Subcutaneous adipose tissue (tissue), 4 donors: ENCODE results near the gene SYT17. TPM values are rescaled to one million over a fixed set of nuclear protein-coding genes. Genes with fewer than 3 reads are reported as not detected.

Experiments
- total RNA-seq, 4 donors: library from RNA; depleted of rRNA; stranded (reverse); fragments of >200 nt; gene quantifications; one replicate each; pipeline ENCODE4 v1.1.0, GENCODE V29; 2016
- TF ChIP-seq, protein P1 (sequence below): fragments of 450-650 bp; IDR thresholded peaks from one replicate; pipeline ENCODE4 v1.5.1; 2016; ENCODE audit warnings: low read depth, mild to moderate bottlenecking, control low read depth, antibody characterized with exemption, moderate library complexity

SYT17 gene
- total RNA-seq, 4 donors from 2014 or later, result 1.3 to 9.2 (median 6.1) TPM

DNA sequence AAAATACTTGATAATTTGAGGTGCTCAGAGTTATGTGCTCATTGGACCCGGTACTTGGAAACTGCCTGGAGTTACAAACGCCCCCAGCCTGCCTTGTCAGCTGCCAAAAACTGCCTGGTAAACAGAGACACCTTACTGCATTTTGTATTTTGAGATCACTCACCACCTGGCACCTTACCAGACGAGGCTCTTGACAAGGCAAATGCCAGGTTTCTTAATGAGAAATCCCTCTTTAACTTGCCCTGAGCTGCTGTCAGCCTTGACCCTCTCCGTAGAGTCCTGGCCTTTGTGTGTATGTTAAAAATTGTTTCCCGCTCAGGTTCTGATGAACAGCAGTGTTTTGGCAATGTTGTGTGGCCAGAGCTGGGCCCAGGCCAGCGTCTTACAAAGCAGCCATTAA lies 28.8 kb downstream of the SYT17 start:
- TF ChIP-seq, protein P1, sequence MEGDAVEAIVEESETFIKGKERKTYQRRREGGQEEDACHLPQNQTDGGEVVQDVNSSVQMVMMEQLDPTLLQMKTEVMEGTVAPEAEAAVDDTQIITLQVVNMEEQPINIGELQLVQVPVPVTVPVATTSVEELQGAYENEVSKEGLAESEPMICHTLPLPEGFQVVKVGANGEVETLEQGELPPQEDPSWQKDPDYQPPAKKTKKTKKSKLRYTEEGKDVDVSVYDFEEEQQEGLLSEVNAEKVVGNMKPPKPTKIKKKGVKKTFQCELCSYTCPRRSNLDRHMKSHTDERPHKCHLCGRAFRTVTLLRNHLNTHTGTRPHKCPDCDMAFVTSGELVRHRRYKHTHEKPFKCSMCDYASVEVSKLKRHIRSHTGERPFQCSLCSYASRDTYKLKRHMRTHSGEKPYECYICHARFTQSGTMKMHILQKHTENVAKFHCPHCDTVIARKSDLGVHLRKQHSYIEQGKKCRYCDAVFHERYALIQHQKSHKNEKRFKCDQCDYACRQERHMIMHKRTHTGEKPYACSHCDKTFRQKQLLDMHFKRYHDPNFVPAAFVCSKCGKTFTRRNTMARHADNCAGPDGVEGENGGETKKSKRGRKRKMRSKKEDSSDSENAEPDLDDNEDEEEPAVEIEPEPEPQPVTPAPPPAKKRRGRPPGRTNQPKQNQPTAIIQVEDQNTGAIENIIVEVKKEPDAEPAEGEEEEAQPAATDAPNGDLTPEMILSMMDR, result no peak

DNA sequence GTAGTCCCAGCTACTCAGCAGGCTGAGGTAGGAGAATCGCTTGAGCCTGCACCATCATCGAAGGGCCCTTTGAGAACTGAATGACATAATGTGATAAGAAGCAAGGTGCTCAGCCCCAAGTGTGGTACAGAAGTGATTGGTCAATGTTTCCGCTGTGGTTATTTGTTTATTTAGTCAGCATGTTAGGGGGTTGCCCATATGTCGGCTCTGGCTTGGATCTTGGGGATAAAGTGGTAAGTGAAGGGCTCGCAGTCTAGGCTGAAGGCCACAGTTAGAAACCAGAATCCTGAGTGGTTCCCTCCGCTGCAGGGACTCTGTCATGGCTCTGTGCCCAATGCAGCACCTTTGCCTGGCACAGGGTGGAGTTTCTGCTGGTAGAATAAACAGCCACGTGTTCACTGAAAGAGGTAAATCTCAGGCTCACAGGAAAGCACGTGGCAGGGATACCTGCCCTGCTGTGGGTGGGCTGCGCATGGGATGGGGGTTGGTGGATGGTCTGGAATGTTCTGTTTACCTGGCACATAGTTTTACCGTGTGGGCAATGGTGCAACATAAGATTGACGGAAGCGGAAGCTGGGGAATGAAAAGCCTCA lies 35.4 kb downstream of the SYT17 start:
- TF ChIP-seq, protein P1, result no peak

DNA sequence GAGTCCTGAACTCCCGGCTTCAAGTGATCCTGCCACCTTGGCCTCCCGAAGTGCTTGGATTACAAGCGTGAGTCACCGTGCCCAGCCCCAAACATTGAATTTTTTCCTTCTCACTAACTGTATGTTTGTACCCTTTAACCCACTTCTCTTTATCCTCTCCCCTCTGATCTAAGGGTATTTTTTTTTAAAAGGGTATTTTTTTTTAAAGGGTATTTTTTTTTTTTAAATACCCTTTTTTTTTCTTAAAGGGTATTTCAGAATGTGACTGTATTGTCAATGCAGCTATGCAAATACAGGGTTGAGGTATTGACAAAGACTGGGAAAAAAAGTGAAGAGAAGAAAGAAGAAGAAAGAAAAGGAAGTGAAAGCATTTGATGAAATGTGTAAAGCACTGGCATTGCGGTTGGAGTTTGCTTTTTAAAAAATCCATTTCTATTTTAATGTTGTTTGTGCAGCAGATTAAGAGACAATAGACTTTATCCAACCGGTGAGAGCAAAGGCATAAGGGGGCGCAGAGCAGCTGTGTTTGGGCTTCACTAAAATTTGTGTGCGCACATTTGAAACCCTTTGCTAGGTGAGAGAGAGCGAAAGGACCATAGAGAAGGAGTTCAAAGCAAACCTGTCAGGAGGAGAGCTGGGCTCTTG lies 42.4 kb downstream of the SYT17 start:
- TF ChIP-seq, protein P1, result no peak

DNA sequence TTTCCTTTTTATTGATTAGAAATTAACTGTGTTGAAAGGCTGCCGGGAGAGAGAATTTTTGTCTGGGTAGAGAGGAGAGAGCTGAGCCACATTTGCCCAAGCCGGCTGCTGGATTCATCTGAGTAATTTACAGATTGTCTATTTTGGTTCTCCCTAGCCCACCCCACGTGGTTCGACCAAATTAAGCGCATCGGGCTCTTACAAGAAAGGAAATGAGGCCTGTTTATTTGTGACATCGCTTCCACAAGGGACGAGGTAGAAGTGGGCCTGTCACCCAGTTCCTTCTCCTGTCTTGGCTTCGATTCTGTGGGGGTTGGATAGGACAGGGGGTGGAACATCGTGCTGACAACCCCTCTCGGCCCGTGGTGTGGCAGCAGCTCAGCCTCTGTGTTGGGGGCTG lies 42.9 kb downstream of the SYT17 start:
- TF ChIP-seq, protein P1, result no peak

DNA sequence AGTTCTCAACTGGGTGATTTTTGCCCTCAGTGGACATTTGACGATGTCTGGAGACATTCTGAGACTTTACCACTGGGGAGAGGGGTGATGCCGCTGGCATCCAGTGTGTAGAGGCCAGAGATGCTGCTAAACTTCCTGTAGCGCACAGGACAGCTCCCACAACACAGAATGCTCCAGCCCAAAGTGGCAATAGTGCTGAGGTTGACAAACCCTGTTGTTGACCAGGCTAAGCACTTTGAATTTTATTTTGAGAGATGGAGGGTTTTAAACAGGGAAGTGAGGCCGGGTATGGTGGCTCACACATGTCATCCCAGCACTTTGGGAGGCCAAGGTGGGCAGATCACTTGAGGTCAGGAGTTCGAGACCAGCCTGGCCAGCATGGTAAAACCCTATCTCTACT lies 44.0 kb downstream of the SYT17 start:
- TF ChIP-seq, protein P1, result no peak

DNA sequence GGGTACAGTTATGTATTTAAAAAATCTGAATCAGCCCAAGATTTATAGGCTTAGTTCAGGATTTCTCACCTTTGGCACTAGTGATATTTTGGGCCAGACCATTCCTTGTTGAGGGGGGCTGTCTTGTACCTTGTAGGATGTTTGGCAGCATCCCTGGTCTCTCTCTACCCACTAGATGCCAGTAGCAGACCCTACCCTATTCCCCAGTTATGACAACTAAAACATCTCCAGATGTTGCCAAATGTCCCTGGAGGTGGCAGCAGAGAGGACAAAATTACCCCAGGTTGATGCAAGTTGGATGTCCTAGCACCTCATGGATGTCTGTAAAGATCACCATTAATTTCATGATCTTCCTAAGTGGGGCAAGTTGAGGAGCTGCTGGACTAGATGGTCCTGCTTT lies 45.8 kb downstream of the SYT17 start:
- TF ChIP-seq, protein P1, result no peak

DNA sequence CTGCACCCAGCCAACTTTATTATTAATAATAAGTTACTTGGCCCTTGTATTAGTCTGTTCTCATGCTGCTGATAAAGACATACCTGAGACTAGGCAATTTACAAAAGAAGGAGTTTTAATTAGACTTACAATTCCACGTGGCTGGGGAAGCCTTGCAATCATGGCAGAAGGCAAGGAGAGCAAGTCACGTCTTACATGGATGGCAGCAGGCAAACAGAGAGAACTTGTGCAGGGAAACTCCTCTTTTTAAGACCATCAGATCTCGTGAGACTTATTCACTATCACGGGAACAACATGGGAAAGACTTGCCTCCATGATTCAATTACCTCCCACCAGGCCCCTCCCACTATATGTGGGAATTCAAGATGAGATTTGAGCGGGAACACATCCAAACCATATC lies 47.7 kb downstream of the SYT17 start:
- TF ChIP-seq, protein P1, result no peak
